Calu3 (cell line): ENCODE results near the gene ZNF428. TPM values are rescaled to one million over a fixed set of nuclear protein-coding genes. Genes with fewer than 3 reads are reported as not detected.

Experiments used
- BruUV-seq: library from RNA; stranded (reverse); fragments of 400-500 nt; replicated peaks from 2 replicates; lab custom pipeline; 2021; lab: Mats Ljungman, UMichigan
- CTCF ChIA-PET: fragments of 300-600 bp; sonication (Branson Sonifier 250); formaldehyde crosslinking; loops from one replicate; lab custom pipeline; 2022; ENCODE audit warnings: antibody characterized with exemption; lab: Charles Lee
- DNase-seq: peaks from one replicate; pipeline ENCODE4 v3.0.0; 2022
- H3K27ac Mint-ChIP-seq: one replicate; pipeline ENCODE4 v1.8.0; 2022; ENCODE audit warnings: mixed read lengths; ENCODE audit not compliant: unreplicated experiment
- H3K27me3 Mint-ChIP-seq: one replicate; pipeline ENCODE4 v1.8.0; 2022; ENCODE audit warnings: mixed read lengths; ENCODE audit not compliant: unreplicated experiment
- H3K36me3 Mint-ChIP-seq: one replicate; pipeline ENCODE4 v1.8.0; 2022; ENCODE audit warnings: mild to moderate bottlenecking, moderate library complexity, mixed read lengths; ENCODE audit not compliant: insufficient read depth, unreplicated experiment
- H3K4me1 Mint-ChIP-seq: one replicate; pipeline ENCODE4 v1.8.0; 2022; ENCODE audit warnings: mild to moderate bottlenecking, low read depth, mixed read lengths; ENCODE audit not compliant: unreplicated experiment
- H3K4me3 Mint-ChIP-seq: one replicate; pipeline ENCODE4 v1.8.0; 2022; ENCODE audit warnings: mild to moderate bottlenecking, low read depth, moderate library complexity, mixed read lengths; ENCODE audit not compliant: unreplicated experiment
- H3K9me3 Mint-ChIP-seq: one replicate; pipeline ENCODE4 v1.8.0; 2022; ENCODE audit warnings: low read depth, mixed read lengths; ENCODE audit not compliant: unreplicated experiment
- intact Hi-C: fragments of 100-400 bp; cut with micrococcal nuclease; formaldehyde crosslinking; loops from one replicate; pipeline ENCODE4 v1.10.0; 2022; ENCODE audit not compliant: unreplicated experiment
- total RNA-seq: library from RNA; stranded (reverse); gene quantifications from 2 replicates; pipeline ENCODE4 v1.2.3, GENCODE V29; 2022
- TF ChIP-seq, protein P1 (sequence below): fragments of 200-600 bp; IDR thresholded peaks from one replicate; pipeline ENCODE4 v1.8.0; 2022; ENCODE audit warnings: antibody characterized with exemption; ENCODE audit not compliant: unreplicated experiment

The ZNF428 gene
- total RNA-seq, 1 experiment from 2014 or later = 32.8 TPM

DNA sequence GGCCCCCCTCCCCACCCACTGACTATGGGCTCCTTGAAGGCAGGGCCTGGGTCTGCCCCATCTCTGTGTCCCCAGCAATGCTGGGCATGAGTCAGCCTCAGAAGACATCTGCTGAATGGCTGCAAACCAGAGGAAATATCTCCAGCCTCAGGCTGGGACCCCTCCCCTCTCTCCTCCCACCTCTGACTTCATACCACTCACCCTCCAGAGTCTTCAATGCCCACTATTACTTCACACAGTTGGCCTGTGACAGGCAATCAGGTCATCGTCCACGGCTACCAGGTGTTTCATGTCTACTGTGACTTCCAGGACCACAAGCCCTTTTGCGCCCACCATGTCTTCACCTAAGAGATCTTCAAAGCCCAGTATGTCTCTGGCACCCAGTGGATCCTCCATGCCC is 7.6 kb downstream of the ZNF428 start, which contains the start of gene SRRM5:
SRRM5 (plus strand) TSS at position 301 of the 400 bp plus-strand sequence; CDS start at position 335, 34 bp downstream.
- intact Hi-C loops = no loop called here
- H3K27me3 Mint-ChIP-seq = no peaks in the 10 kb centered on the region

DNA sequence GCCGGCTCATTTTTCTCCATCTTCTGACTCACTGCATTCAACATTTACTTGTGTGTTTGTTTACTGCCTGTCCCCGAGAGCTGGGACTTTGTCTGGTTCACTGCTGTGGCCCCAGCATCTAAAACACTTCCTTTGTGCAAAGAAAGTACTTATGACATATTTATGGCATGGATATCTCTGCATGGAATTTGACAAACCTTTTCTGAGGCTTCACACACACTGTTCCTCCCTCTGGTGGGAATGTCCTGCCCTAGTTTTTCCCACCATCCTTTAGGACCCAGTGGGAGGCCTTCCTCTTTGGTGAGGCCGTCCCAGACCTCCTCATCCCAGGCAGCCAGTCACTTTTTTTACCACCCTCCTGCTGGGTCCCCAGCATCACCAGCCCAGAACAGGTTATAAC is 8.9 kb downstream of the ZNF428 start:
- DNase-seq = no peak
- no peak overlapping the region for H3K27ac Mint-ChIP-seq
- H3K4me3 Mint-ChIP-seq = no peak overlapping the region
- peaks cover 17% of the 10 kb centered on the region for H3K36me3 Mint-ChIP-seq
- TF ChIP-seq, protein P1, sequence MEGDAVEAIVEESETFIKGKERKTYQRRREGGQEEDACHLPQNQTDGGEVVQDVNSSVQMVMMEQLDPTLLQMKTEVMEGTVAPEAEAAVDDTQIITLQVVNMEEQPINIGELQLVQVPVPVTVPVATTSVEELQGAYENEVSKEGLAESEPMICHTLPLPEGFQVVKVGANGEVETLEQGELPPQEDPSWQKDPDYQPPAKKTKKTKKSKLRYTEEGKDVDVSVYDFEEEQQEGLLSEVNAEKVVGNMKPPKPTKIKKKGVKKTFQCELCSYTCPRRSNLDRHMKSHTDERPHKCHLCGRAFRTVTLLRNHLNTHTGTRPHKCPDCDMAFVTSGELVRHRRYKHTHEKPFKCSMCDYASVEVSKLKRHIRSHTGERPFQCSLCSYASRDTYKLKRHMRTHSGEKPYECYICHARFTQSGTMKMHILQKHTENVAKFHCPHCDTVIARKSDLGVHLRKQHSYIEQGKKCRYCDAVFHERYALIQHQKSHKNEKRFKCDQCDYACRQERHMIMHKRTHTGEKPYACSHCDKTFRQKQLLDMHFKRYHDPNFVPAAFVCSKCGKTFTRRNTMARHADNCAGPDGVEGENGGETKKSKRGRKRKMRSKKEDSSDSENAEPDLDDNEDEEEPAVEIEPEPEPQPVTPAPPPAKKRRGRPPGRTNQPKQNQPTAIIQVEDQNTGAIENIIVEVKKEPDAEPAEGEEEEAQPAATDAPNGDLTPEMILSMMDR = no peak
- intact Hi-C loops = no loop called here
- no peaks in the 10 kb centered on the region for H3K4me1 Mint-ChIP-seq
- CTCF ChIA-PET = no interaction called here
- H3K9me3 Mint-ChIP-seq = peaks cover 9% of the 10 kb centered on the region
- BruUV-seq = no TSS peak
- H3K27me3 Mint-ChIP-seq = no peaks in the 10 kb centered on the region

More for the DNA sequence above, 7.6 kb downstream of the ZNF428 start, which contains the start of gene SRRM5:
- TF ChIP-seq, protein P1 = no peak
- Mint-ChIP-seq H3K27ac (no peak within 1 kb of the TSS), H3K36me3 (peaks cover 9% of the 10 kb centered on the region), H3K9me3 (peaks cover 9% of the 10 kb centered on the region), H3K4me1 (no peaks in the 10 kb centered on the region), H3K4me3 (no peak within 1 kb of the TSS)
- no TSS peak for BruUV-seq
- CTCF ChIA-PET = no interaction called here
- no peak for DNase-seq

DNA sequence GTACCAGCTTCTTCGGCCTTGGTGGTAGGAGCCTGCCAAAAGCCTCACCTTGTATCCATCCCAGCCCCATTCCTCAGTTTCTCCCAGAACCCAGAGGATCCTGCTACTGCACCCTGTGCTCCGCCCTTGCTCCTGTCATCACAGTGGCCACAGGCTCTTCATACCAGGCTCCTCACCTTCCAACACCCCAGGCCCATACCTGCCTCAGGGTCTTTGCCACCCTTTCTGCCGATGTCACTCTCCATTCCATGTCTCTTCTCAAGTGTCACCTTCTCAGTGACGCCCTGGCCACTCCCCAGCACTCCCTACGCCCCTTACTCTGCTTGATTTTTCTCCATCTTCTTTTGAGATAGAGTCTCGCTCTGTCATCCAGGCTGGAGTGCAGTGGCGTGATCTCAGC is 9.6 kb downstream of the ZNF428 start:
- Mint-ChIP-seq H3K4me3 (no peak overlapping the region), H3K4me1 (no peaks in the 10 kb centered on the region), H3K27me3 (no peaks in the 10 kb centered on the region), H3K36me3 (peaks cover 17% of the 10 kb centered on the region), H3K9me3 (peaks cover 9% of the 10 kb centered on the region), H3K27ac (no peak overlapping the region)
- CTCF ChIA-PET = no interaction called here
- no peak for DNase-seq
- TF ChIP-seq, protein P1 = no peak
- no TSS peak for BruUV-seq
- intact Hi-C loops = no loop called here

DNA sequence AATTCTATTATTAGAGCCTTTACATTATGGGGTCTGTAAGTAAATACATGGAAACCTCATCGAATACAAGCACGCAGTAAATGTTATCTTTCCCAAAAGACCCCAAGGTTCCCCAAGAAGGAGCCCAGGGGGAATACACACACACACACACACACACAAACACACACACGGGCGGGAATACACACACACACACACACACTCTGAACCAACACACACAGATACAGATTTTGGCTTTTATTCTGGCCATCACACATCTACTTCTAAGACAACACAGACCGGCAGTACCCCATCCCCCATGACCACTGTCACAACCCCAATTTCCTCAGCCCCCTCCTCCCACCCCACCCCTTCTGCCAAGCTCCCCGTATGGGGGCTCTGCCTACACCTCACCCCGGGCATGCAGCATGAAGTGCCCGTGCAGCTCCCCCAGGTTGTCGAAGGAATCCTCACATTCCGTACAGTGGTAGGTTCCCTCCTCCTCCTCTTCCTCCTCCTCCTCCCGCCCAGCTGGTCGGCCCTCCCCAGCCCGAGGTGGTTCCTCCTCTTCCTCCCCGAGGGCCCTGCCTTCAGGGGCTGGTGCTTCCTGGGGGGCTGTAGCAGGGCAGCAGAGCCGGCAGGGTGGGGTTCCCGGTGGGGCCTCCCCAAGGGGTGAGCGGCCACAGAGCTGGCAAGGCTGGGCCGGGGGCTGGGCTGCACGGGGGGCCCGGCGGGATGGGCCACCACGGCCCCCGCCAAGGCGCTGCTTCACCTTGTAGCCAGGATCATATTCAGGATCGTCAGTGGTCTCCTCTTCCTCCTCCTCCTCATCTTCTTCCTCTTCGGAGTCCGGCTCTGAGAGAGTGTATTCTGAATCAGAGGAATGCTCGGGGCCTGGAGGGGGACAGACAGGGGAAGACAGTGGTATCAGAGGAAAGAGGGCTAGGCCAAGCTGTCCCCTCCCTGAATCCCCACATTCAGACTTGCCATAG is 11.9 kb downstream of the ZNF428 start:
- no peaks in the 10 kb centered on the region for H3K9me3 Mint-ChIP-seq
- H3K4me3 Mint-ChIP-seq = no peak overlapping the region
- intact Hi-C loops = no loop called here
- no peak overlapping the region for H3K27ac Mint-ChIP-seq
- CTCF ChIA-PET = no interaction called here
- H3K4me1 Mint-ChIP-seq = no peaks in the 10 kb centered on the region
- DNase-seq = no peak
- peaks cover 8% of the 10 kb centered on the region for H3K36me3 Mint-ChIP-seq
- TF ChIP-seq, protein P1 = no peak
- no TSS peak for BruUV-seq
- no peaks in the 10 kb centered on the region for H3K27me3 Mint-ChIP-seq
